Activated naive CD8-positive, alpha-beta T cell (primary cell): ENCODE measurements around the gene KLHL26.

ENCODE experiments used
- H3K27ac Mint-ChIP-seq: one replicate; pipeline ENCODE4 v1.8.0; 2021; ENCODE audit warnings: mixed read lengths
- H3K27me3 Mint-ChIP-seq: one replicate; pipeline ENCODE4 v1.8.0; 2021; ENCODE audit warnings: mixed read lengths
- H3K36me3 Mint-ChIP-seq: one replicate; pipeline ENCODE4 v1.8.0; 2021; ENCODE audit warnings: mixed read lengths
- H3K4me1 Mint-ChIP-seq: one replicate; pipeline ENCODE4 v1.8.0; 2021; ENCODE audit warnings: low read depth, mixed read lengths
- H3K4me3 Mint-ChIP-seq: one replicate; pipeline ENCODE4 v1.8.0; 2021; ENCODE audit warnings: mild to moderate bottlenecking, mixed read lengths
- H3K9me3 Mint-ChIP-seq: one replicate; pipeline ENCODE4 v1.8.0; 2021; ENCODE audit warnings: low read depth, mixed read lengths

KLHL26 gene

DNA sequence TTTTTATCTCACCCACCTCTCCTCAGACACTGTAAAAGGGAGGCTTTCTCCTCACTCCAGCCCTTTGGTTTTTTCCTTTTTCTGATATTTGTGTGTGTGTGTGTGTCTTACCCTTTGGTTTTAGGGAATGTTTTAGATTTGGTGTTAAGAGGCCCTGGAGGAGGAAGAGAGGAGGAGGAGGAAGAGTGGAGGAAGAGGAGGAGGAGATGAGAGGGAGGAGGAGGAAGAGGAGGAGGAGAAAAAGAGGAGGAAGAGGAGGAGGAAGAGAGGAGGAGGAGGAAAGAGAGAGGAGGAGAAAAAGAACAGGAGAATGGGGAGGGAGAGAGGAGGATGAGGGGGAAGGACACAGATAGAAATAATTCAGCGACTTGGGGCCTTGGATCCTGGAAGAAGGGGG, 10.5 kb downstream of the KLHL26 start:
- no peaks in the 10 kb centered on the region for H3K9me3 Mint-ChIP-seq
- no peaks in the 10 kb centered on the region for H3K27me3 Mint-ChIP-seq
- H3K27ac Mint-ChIP-seq = no peak overlapping the region
- peaks cover 5% of the 10 kb centered on the region for H3K36me3 Mint-ChIP-seq
- H3K4me3 Mint-ChIP-seq = no peak overlapping the region
- H3K4me1 Mint-ChIP-seq = peaks cover 13% of the 10 kb centered on the region

DNA sequence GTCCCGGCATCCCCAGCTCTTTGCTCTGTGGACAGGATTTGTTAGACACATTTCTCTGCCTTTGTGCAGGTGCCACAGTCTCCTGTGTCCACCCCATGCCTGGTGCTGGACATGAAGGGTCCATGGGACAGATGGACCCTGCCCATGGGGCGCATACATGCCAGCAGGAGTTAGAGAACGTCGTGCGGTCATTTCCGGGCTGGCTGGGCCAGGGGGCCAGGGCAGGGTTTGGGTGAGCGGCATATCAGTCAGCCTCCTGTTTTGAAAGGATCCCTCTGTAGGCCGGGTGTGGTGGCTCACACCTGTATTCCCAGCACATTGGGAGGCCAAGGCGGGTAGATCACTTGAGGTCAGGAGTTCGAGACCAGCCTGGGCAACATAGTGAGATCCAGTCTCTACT, 11.0 kb downstream of the KLHL26 start:
- Mint-ChIP-seq H3K4me1 (peaks cover 13% of the 10 kb centered on the region), H3K4me3 (no peak overlapping the region), H3K27me3 (no peaks in the 10 kb centered on the region), H3K27ac (no peak overlapping the region), H3K9me3 (no peaks in the 10 kb centered on the region), H3K36me3 (peaks cover 5% of the 10 kb centered on the region)

DNA sequence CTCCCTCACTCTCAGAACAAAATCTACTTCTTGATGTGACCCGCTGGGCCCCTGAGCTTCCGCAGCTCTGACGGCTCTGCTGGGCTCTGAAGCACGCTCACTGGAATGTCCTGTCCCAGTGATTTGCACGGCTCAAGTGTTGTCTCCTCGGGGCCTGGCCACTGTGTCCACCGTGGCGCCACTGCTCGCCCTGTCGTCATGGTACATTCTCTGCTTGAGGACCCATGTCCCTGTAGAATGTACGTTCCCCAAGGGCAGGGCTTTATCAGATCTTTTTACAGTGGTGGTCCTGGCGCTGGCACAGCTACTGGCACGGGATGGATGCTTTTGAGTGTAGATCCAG, 12.1 kb downstream of the KLHL26 start:
- H3K36me3 Mint-ChIP-seq = peaks cover 3% of the 10 kb centered on the region
- H3K4me1 Mint-ChIP-seq = peaks cover 13% of the 10 kb centered on the region
- H3K27ac Mint-ChIP-seq = peak overlapping the region; percentile 34
- H3K4me3 Mint-ChIP-seq = no peak overlapping the region
- H3K9me3 Mint-ChIP-seq = no peaks in the 10 kb centered on the region
- H3K27me3 Mint-ChIP-seq = no peaks in the 10 kb centered on the region

DNA sequence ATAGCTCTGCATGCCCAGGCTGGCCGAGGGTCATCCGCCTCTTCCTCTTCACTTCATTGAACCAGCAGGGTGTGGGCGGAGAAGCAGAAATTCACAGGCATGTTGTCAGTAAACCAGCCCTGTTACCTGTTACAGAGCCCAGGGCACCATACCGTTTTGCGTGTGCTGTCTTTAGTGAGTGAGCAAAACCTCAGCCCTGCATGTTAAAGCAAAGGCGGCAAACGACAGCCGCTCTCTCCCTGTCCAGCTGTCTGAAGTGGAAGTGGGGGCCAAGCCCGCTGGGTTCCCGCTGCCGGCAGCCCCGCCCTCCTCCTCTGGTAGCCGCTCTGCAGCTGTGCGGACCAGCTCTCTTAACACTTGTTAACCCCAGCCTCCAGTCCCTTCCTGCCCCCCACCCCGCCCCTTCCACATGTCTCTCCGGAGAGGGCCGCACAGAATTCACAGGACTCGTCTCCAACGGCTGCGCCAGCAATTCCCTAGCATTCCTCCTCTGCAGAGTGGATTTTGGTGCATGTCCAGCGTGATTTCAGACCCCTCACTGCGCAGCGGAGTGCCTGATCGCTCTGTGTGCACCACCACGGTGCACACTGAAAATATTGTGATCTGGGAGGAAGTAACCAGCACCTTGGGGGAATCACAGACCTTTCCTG, 12.7 kb downstream of the KLHL26 start:
- no peak overlapping the region for H3K4me3 Mint-ChIP-seq

DNA sequence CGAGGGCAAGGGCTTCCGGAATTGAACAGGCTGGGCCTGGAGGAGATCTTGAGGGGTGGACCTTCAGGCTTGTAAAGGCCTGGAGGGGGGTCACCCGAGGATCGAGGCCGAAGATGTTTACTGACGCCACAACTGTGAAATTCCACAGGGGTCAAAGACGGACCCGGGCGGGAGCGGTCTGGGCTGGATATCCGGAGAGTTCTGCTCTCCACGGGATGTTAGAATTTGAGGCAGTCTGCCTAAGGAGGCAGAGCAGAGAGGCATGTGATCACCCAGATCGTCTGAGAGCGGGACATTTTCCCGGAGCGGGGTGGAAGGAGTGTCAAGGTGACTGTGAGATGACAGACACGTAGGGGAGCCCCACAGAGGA, 13.2 kb downstream of the KLHL26 start:
- H3K27ac Mint-ChIP-seq = no peak overlapping the region
- H3K36me3 Mint-ChIP-seq = peaks cover 2% of the 10 kb centered on the region
- H3K27me3 Mint-ChIP-seq = no peaks in the 10 kb centered on the region
- no peak overlapping the region for H3K4me3 Mint-ChIP-seq
- peaks cover 10% of the 10 kb centered on the region for H3K4me1 Mint-ChIP-seq
- H3K9me3 Mint-ChIP-seq = no peaks in the 10 kb centered on the region

More for the DNA sequence above, 12.7 kb downstream of the KLHL26 start:
- peaks cover 2% of the 10 kb centered on the region for H3K36me3 Mint-ChIP-seq
- H3K27me3 Mint-ChIP-seq = no peaks in the 10 kb centered on the region
- H3K4me1 Mint-ChIP-seq = peaks cover 10% of the 10 kb centered on the region
- H3K27ac Mint-ChIP-seq = no peak overlapping the region
- H3K9me3 Mint-ChIP-seq = no peaks in the 10 kb centered on the region

DNA sequence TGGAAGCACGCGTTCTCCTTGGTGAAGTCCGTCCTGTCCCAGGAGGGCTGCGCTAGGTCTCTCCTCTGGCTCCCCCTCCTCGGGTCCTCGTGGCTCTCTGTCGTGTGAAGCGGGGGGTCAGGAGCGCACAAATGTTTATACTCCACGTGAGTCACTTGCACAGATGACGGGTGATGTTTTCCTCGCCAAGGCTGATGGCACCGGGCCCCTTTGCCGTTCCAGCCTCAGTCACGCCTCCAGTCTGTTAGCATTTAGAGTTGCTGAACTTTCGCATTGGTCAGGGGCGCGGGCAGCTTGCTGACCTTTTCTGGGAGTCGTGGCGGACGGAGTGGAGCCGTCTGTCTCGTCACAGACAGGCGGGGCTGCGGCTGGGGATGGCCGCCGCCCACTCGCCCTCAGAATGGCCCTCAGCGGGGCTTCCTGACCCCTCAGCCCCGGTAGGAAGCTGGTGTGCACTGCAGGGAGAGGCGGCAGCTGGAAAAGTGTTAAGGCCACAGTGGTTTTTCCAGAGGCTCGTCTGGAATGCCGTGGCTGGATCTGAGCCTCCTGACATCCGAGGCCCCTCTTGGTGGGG, 13.7 kb downstream of the KLHL26 start:
- Mint-ChIP-seq H3K36me3 (peaks cover 2% of the 10 kb centered on the region), H3K27ac (no peak overlapping the region), H3K4me1 (peaks cover 10% of the 10 kb centered on the region), H3K4me3 (no peak overlapping the region), H3K9me3 (no peaks in the 10 kb centered on the region), H3K27me3 (no peaks in the 10 kb centered on the region)

DNA sequence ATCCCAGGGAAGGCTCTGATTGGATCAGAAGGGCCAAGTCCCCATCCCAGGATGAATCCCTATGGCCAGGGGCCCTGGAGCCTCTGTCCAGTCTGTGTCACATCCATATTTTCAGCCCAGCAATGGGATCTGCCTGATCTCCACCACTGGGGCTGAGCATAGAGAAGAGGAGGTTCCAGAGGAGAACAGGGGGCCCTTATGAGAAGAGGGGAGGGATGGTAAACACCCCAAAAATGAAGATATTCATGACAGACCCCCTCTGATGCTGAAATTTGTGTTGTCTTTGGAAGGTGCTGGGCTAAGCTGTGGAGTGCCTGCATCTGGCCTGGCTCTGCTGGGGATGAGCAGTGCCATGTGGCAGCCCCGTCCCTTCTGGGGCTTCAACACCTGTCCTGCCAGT, 14.5 kb downstream of the KLHL26 start:
- Mint-ChIP-seq H3K36me3 (peaks cover 2% of the 10 kb centered on the region), H3K9me3 (no peaks in the 10 kb centered on the region), H3K27me3 (no peaks in the 10 kb centered on the region), H3K4me3 (no peak overlapping the region), H3K4me1 (peaks cover 10% of the 10 kb centered on the region), H3K27ac (no peak overlapping the region)

DNA sequence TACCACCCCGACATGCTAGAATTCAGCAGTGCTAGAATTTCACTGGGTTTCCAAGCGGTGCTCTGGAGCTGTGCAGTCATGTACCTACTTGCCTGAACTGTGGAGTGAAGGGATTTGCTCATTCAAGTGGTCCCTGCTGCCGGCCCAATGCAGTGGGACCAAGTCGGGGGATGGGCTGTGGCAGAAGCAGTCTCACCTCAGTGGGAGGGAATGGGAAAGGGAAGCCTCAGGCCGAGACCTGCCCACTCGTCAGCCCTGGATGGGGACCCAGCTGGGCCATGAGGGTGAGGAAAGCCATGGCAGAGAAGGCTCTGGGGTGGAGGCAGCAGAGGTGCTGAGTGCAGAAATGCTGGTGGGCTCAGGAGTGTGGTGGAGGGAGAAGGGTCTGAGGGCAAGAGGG, 14.9 kb downstream of the KLHL26 start:
- H3K9me3 Mint-ChIP-seq = no peaks in the 10 kb centered on the region
- no peak overlapping the region for H3K4me3 Mint-ChIP-seq
- no peak overlapping the region for H3K27ac Mint-ChIP-seq
- peaks cover 2% of the 10 kb centered on the region for H3K36me3 Mint-ChIP-seq
- peaks cover 10% of the 10 kb centered on the region for H3K4me1 Mint-ChIP-seq
- H3K27me3 Mint-ChIP-seq = no peaks in the 10 kb centered on the region

DNA sequence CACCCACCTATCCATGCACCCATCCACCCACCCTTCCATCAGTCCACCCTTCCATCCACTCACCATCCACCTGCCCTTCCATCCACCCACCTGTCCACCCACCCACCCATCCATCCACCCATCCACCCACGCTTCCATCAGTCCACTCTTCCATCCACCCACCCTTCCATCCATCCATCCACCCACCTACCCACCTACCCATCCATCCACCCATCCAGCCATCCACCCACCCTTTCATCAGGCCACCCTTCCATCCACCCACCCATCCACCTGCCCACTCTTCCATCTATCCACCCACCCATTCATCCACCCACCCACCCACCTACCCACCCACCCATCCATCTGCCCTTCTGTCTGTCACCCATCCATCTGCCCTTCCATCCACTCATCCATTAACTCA, 17.0 kb downstream of the KLHL26 start:
- no peak overlapping the region for H3K4me3 Mint-ChIP-seq
- no peaks in the 10 kb centered on the region for H3K9me3 Mint-ChIP-seq
- H3K36me3 Mint-ChIP-seq = peaks cover 2% of the 10 kb centered on the region
- H3K27ac Mint-ChIP-seq = no peak overlapping the region
- no peaks in the 10 kb centered on the region for H3K27me3 Mint-ChIP-seq
- peaks cover 14% of the 10 kb centered on the region for H3K4me1 Mint-ChIP-seq

DNA sequence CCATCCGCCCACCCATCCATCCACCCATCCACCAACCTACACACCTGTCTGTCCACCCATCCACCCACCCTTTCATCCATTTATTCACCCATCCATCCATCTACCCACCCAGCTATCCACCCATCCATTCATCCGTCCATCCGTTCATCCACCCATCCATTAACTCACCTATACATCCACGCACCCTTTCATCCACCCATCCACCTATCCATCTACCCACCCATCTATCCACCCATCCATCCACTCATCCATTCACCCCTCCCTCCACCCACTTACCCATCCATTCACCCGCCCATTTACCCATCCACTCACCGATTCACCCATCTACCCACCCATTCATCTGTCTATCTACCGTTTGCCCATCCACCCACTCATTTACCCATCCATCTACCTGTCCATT, 17.6 kb downstream of the KLHL26 start:
- Mint-ChIP-seq H3K4me1 (peaks cover 11% of the 10 kb centered on the region), H3K9me3 (no peaks in the 10 kb centered on the region), H3K36me3 (no peaks in the 10 kb centered on the region), H3K4me3 (no peak overlapping the region), H3K27me3 (no peaks in the 10 kb centered on the region), H3K27ac (no peak overlapping the region)

DNA sequence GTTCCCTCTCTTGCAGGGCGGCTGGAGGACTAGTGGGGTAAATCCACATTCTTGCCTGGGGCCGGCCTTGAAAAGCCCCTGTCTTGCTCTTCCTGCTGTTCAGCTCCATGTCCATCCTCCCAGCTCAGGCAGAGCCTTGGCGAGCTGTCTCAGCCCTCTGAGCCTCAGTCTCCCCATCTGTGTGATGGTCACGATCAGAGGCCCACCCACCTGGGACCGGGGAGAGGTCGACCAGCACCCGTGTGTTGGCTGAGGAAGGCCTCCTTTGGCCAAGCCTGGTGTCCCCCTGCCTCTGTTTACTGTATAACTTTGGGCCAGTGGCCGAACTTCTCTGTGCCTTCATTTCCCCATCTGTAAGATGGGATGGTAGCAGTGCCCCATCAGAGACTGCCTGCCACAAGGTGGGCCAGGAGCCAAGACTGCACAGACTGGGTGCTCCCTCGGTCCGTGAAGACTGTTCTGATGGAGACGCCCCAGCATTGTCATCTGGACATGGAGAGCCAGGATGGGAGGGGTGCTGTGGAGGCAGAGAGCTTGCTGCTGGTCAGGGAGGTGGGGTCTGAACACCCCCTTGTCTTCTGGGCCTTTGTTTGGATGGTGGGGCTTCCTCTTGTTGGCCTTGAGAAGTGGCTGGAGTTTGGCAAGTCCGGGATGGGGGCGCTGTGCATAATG, 18.5 kb downstream of the KLHL26 start:
- no peaks in the 10 kb centered on the region for H3K27me3 Mint-ChIP-seq
- H3K27ac Mint-ChIP-seq = no peak overlapping the region
- no peak overlapping the region for H3K4me3 Mint-ChIP-seq
- H3K36me3 Mint-ChIP-seq = no peaks in the 10 kb centered on the region
- peaks cover 9% of the 10 kb centered on the region for H3K4me1 Mint-ChIP-seq
- no peaks in the 10 kb centered on the region for H3K9me3 Mint-ChIP-seq

DNA sequence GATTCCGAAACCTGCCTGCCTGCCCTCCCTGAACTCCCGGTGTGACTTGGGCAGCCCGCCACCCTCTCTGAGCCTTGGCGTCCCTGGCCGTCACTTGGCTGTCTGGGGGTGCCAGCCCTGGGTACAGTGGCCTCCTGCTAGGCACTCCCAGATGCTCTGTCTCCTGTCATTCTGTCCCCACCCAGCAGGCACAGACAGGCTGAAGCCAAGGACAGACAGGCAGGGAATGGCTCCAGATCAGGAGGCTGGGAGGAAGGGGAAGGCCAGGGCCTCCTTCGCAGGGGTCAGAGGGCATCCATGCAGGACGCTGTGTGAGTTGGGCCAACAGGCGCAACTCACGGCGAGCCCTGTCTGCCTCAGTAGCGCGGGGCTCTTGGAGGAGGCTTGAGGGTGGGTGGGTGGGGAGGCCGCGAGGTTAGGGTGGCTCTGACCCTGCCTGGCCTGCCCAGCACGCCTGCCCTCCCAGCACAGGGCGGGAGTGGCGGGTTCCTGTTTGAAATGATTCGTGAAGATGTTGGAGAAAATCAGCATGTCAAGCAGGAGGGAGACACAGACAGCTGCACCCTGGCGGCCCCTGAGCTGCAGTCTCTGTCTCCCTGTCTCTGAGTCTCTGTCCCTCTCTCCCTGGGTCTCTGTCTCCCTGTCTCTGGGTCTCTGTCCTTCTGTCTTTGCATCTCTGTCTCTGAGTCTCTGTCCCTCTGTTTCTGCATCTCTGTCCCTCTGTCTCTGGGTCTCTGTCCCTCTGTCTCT, 19.7 kb downstream of the KLHL26 start:
- no peaks in the 10 kb centered on the region for H3K27me3 Mint-ChIP-seq
- peaks cover 2% of the 10 kb centered on the region for H3K36me3 Mint-ChIP-seq
- peaks cover 11% of the 10 kb centered on the region for H3K4me1 Mint-ChIP-seq
- no peak overlapping the region for H3K4me3 Mint-ChIP-seq
- no peak overlapping the region for H3K27ac Mint-ChIP-seq
- no peaks in the 10 kb centered on the region for H3K9me3 Mint-ChIP-seq

DNA sequence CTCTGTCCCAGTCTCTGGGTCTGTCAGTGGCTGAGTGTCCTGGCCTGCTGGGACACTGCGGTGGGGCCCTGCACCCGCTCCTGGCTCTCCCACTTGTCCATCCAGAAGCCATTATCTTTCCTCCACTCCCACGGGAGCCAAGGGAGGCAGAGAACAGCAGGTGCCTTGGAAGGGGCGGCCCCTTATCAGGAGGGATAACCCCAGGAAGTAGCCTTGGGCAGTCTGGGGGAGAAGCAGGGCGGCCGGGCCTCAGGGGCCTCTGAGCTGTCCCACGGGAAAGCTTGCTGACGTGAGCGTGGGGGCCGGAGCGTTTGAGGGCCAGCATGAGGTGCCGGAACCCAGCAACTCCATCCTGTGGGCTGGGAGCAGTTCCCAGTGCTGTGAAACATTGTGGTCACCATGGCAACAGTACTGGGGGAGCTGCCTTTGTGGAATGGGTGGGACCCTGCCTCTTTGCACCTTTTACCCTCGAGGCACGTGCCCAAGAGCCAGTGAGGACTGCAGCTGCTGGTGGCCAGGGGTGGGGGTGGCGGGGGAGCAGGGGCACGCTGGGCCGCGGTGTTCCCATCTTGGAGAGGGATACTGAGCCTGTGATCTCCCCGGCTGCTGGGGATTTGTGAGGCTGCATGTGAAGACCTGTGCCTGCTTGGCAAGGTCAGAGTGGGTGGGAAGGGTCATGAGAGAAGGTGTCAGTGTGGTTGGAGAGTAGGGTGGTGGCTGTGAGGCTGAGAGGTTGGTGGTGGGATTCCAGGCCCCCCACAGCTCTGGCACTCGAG, 20.9 kb downstream of the KLHL26 start:
- H3K36me3 Mint-ChIP-seq = peaks cover 2% of the 10 kb centered on the region
- peaks cover 11% of the 10 kb centered on the region for H3K4me1 Mint-ChIP-seq
- no peaks in the 10 kb centered on the region for H3K9me3 Mint-ChIP-seq
- no peak overlapping the region for H3K27ac Mint-ChIP-seq
- no peak overlapping the region for H3K4me3 Mint-ChIP-seq
- no peaks in the 10 kb centered on the region for H3K27me3 Mint-ChIP-seq

DNA sequence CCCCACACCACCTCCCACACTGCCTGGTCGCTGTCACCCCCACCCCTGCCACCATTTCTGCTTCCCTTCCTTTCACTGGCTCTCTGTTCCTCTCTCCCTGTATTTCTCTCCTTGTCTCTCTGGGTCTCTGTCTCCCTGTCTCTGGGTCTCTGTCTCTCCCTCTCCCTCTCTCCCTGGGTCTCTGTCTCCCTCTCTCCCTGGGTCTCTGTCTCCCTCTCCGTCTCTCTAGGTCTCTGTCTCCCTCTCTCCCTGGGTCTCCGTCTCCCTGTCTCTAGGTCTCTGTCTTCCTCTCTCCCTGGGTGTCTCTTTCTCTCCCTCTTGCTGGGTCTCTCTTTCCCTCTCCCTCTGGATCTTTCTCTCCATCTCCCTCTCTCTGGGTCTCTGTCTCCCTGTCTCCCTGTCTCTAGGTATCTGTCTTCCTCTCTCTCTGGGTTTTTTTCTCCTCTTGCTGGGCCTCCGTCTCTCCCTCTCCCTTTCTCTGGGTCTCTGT, 21.6 kb downstream of the KLHL26 start:
- H3K9me3 Mint-ChIP-seq = no peaks in the 10 kb centered on the region
- H3K4me1 Mint-ChIP-seq = peaks cover 14% of the 10 kb centered on the region
- H3K36me3 Mint-ChIP-seq = peaks cover 2% of the 10 kb centered on the region
- H3K4me3 Mint-ChIP-seq = no peak overlapping the region
- H3K27ac Mint-ChIP-seq = no peak overlapping the region
- H3K27me3 Mint-ChIP-seq = no peaks in the 10 kb centered on the region
